Subcutaneous adipose tissue (tissue), 4 donors: ENCODE data around the gene TROAP. TPM values are rescaled to one million over a fixed set of nuclear protein-coding genes. Genes with fewer than 3 reads are reported as not detected.

ENCODE experiments used
- total RNA-seq, 4 donors: library from RNA; depleted of rRNA; stranded (reverse); fragments of >200 nt; gene quantifications; one replicate each; pipeline ENCODE4 v1.1.0, GENCODE V29; 2016
- TF ChIP-seq, protein P1 (sequence below): fragments of 450-650 bp; IDR thresholded peaks from one replicate; pipeline ENCODE4 v1.5.1; 2016; ENCODE audit warnings: low read depth, mild to moderate bottlenecking, control low read depth, antibody characterized with exemption, moderate library complexity

The TROAP gene
- total RNA-seq: 1 to 10 TPM in 1 of 4 donors, under 1 TPM in 2, not detected in 1; 0.16 to 2.0 (median 0.88) TPM

- TF ChIP-seq, protein P1, sequence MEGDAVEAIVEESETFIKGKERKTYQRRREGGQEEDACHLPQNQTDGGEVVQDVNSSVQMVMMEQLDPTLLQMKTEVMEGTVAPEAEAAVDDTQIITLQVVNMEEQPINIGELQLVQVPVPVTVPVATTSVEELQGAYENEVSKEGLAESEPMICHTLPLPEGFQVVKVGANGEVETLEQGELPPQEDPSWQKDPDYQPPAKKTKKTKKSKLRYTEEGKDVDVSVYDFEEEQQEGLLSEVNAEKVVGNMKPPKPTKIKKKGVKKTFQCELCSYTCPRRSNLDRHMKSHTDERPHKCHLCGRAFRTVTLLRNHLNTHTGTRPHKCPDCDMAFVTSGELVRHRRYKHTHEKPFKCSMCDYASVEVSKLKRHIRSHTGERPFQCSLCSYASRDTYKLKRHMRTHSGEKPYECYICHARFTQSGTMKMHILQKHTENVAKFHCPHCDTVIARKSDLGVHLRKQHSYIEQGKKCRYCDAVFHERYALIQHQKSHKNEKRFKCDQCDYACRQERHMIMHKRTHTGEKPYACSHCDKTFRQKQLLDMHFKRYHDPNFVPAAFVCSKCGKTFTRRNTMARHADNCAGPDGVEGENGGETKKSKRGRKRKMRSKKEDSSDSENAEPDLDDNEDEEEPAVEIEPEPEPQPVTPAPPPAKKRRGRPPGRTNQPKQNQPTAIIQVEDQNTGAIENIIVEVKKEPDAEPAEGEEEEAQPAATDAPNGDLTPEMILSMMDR: no peak
Measured at GRCh38 chr12:49322708-49323523, at the start of gene TROAP. Gene TROAP (plus strand): TSS chr12:49323255. CDS start chr12:49323609, 354 bp downstream.

GRCh38 chr12:49273726-49274395, 49.2 kb upstream of the TROAP start:
- TF ChIP-seq, protein P1: no peak

DNA sequence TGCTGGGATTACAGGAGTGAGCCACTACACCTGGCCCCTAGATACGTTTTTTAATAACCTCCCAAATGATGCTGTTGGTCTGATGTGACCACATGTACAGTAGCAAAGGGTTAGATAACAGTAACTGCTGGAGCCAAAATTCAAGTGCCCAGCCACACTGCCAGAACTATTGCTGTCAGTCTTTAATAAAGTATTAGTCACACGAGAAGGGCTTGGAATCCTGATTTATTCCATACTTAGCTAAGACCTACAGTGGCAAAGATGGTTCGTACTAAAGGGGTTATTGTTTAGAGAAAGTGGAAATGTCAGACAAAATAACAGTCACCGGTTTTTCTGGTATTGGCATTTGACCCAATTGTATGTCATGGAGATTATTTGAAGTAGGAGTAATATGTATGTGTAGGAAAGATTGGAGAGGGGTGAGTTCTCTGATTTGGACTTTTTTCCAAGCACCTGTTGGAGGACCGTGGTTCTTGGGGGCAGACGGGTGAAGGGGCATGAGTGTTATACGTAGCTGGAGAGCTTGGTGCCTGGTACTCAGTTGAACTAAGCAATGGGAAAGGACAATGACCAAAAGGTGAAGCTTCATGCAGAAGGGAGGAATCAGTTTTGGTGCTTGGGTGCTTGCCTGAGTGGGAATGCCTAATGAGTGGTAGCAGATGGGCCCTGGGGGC, 48.5 kb upstream of the TROAP start:
- TF ChIP-seq, protein P1: no peak

GRCh38 chr12:49276304-49277290, 46.5 kb upstream of the TROAP start:
- TF ChIP-seq, protein P1: no peak

DNA sequence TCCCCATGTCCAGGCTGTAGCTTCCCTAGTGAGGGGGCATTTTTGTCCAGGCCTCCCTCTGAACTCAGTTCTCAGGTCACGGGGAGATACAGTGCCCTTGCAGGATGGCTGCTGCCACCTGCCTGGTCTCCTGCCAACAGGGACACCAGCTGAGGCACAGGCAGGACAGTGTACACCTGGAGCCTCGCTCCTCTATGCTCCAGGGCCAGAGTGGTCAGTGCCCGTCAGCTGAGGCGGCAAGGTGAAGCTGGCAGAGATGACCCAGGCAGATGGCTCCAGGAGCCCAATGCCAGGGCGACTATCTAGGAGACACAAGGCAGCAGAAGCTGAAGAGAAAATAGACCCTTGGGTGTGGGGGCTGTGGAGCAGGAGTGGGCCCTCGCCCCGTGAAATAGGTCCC, 45.6 kb upstream of the TROAP start:
- TF ChIP-seq, protein P1: no peak

DNA sequence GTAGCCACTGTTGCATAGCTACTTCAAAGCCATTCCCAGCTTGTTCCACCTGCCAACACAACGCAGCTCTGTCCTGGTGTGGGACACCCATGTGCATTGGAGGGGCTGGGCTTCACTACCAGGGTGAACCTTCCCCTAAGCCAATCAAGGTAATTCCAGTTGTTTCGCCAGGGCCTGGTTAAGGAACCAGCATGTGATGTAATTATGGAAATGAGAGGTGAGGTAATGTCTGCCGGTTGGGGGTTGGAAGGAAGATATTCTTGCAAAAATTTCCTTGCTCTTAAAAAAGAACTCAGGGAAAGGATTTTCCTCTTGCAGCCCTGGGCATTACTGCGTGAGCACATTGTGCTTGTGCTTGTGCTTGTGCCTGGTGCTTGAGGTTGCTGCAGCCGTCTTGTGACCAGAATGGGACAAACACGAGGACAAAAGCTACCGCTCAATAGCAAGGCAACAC, 43.3 kb upstream of the TROAP start:
- TF ChIP-seq, protein P1: no peak
